OCI-LY7 (cell line): ENCODE data around the gene POU2AF1. TPM values are rescaled to one million over a fixed set of nuclear protein-coding genes. Genes with fewer than 3 reads are reported as not detected.
A peak's percentile ranks its signal among the peaks of the same experiment; 100 is the strongest.

Source experiments
- BruUV-seq: library from RNA; stranded (reverse); fragments of 400-500 nt; replicated peaks from 2 replicates; lab custom pipeline; 2021; lab: Mats Ljungman, UMichigan
- CTCF ChIA-PET: fragments of 300-600 bp; sonication (Branson Sonifier 250); formaldehyde crosslinking; loops from one replicate; lab custom pipeline; 2022; ENCODE audit warnings: antibody characterized with exemption; ENCODE audit not compliant: unreplicated experiment; lab: Charles Lee
- POLR2A ChIA-PET: fragments of 300-600 bp; sonication (Branson Sonifier 250); formaldehyde crosslinking; loops from one replicate; lab custom pipeline; 2022; ENCODE audit warnings: antibody characterized with exemption; lab: Charles Lee
- DNase-seq: peaks from one replicate; pipeline ENCODE4 v3.0.0-alpha.2; 2015; ENCODE audit warnings: low spot score
- H2AFZ ChIP-seq: fragments of 200-600 bp; sonication (generic), shearing (Covaris generic); 2 replicates; pipeline ENCODE4 v1.6.1; 2014; ENCODE audit warnings: mild to moderate bottlenecking, antibody characterized with exemption, low read length, moderate library complexity
- H3K27ac ChIP-seq: fragments of 200-600 bp; sonication (generic); 2 replicates; pipeline ENCODE4 v1.5.1; 2014; ENCODE audit warnings: mixed run types, low read depth, mild to moderate bottlenecking, moderate library complexity, low read length, inconsistent platforms; ENCODE audit not compliant: poor library complexity, severe bottlenecking
- H3K36me3 ChIP-seq: fragments of 200-600 bp; sonication (generic); 2 replicates; pipeline ENCODE4 v1.6.1; 2014; ENCODE audit warnings: mild to moderate bottlenecking, antibody characterized with exemption, low read length, moderate library complexity, mixed read lengths; ENCODE audit not compliant: insufficient read depth
- H3K4me1 ChIP-seq: fragments of 200-600 bp; sonication (generic); 2 replicates; pipeline ENCODE4 v1.5.1; 2014; ENCODE audit warnings: mild to moderate bottlenecking, low read length; ENCODE audit not compliant: insufficient read depth, poor library complexity, severe bottlenecking
- H3K4me2 ChIP-seq: fragments of 200-600 bp; sonication (generic); 2 replicates; pipeline ENCODE4 v1.6.1; 2014; ENCODE audit warnings: mild to moderate bottlenecking, low read length
- H3K4me3 ChIP-seq: fragments of 200-600 bp; sonication (generic); 2 replicates; pipeline ENCODE4 v1.5.1; 2014; ENCODE audit warnings: mild to moderate bottlenecking, low read depth, low read length; ENCODE audit not compliant: poor library complexity, severe bottlenecking
- H3K79me2 ChIP-seq: fragments of 200-600 bp; sonication (generic); 2 replicates; pipeline ENCODE4 v1.6.1; 2016; ENCODE audit warnings: low read depth, mild to moderate bottlenecking, low read length, moderate library complexity, mixed read lengths; ENCODE audit not compliant: insufficient read depth
- H3K9me2 ChIP-seq: fragments of 200-600 bp; sonication (generic); 2 replicates; pipeline ENCODE4 v1.6.1; 2016; ENCODE audit warnings: mild to moderate bottlenecking, low read length, mixed read lengths; ENCODE audit not compliant: insufficient read depth
- H3K9me3 ChIP-seq: fragments of 200-600 bp; sonication (generic); 2 replicates; pipeline ENCODE4 v1.6.1; 2014; ENCODE audit warnings: mild to moderate bottlenecking, mixed run types, low read length, mixed read lengths
- H4K20me1 ChIP-seq: fragments of 200-600 bp; sonication (generic); 2 replicates; pipeline ENCODE4 v1.6.1; 2014; ENCODE audit warnings: mild to moderate bottlenecking, antibody characterized with exemption, low read length, moderate library complexity, mixed read lengths; ENCODE audit not compliant: insufficient read depth
- EZH2phosphoT487 ChIP-seq: fragments of 200-600 bp; sonication (generic); IDR thresholded peaks from 2 replicates; pipeline ENCODE4 v1.6.1; 2018; ENCODE audit warnings: low read depth, borderline replicate concordance, mild to moderate bottlenecking, mixed run types, antibody characterized with exemption, low read length, moderate library complexity, mixed read lengths
- intact Hi-C: fragments of 100-400 bp; cut with micrococcal nuclease; formaldehyde crosslinking; loops from one replicate; pipeline ENCODE4 v1.10.0; 2022; ENCODE audit not compliant: unreplicated experiment
- total RNA-seq, 2 experiments: library from RNA; depleted of rRNA in 1 of 2; stranded (reverse); fragments of >200 nt in 1 of 2; shearing (Covaris generic) in 1 of 2; gene quantifications; 2 replicates each; pipeline ENCODE4 v1.2.3, GENCODE V29; 2014 to 2022
- TF ChIP-seq, protein P1 (sequence below): fragments of 200-600 bp; sonication (generic); conservative IDR thresholded peaks from 2 replicates; pipeline ENCODE4 v1.5.1; 2014; ENCODE audit warnings: mild to moderate bottlenecking, antibody characterized with exemption, low read length, moderate library complexity, mixed read lengths

The POU2AF1 gene
- total RNA-seq, 2 experiments from 2014 or later = 86.1 to 285 TPM

DNA sequence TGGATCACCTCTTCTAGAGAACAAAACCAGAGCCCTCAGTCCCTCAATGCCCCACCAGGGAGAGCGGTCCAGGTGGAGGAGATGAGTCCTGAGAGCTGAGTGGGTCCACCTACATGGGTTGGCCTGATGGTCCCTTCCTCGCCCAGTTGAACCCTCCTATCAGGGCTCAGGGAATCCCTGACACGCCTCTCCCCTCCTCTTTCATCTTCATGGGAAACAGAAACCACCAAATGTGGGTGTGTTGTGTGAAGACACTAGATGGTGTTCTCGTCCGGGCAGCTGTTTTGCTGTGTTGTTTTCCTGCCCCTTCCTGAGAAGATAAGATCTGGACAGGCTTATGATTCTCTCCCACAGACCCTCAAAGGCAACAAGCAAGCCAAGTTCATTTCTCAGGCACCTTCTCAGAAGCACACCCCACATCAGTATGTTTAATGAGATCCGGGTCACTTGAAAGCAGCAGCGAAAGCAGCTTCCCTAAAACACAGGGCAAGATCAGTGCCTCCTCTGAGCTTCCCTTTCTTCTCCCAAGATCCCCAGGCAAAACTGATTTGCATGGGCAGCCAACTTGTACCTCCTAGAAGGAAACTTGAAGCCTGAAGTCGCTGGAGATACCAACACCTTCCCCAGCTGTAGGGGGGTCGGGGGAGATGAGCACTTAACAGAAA lies 35.3 kb upstream of the POU2AF1 start:
- peak overlapping the region; percentile 4; the same call in 1 of the 2 replicates for H2AFZ ChIP-seq
- BruUV-seq = TSS peak; percentile 44
- peak overlapping the region; percentile 97 for H3K27ac ChIP-seq
- H4K20me1 ChIP-seq = no peaks in the 10 kb centered on the region; the same call in 1 of the 2 replicates
- no peaks in the 10 kb centered on the region for H3K9me3 ChIP-seq
- no peak for TF ChIP-seq EZH2phosphoT487
- TF ChIP-seq, protein P1, sequence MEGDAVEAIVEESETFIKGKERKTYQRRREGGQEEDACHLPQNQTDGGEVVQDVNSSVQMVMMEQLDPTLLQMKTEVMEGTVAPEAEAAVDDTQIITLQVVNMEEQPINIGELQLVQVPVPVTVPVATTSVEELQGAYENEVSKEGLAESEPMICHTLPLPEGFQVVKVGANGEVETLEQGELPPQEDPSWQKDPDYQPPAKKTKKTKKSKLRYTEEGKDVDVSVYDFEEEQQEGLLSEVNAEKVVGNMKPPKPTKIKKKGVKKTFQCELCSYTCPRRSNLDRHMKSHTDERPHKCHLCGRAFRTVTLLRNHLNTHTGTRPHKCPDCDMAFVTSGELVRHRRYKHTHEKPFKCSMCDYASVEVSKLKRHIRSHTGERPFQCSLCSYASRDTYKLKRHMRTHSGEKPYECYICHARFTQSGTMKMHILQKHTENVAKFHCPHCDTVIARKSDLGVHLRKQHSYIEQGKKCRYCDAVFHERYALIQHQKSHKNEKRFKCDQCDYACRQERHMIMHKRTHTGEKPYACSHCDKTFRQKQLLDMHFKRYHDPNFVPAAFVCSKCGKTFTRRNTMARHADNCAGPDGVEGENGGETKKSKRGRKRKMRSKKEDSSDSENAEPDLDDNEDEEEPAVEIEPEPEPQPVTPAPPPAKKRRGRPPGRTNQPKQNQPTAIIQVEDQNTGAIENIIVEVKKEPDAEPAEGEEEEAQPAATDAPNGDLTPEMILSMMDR = no peak; the same call in 1 of the 2 replicates
- no peaks in the 10 kb centered on the region for H3K36me3 ChIP-seq
- no peaks in the 10 kb centered on the region; the same call in 1 of the 2 replicates for H3K79me2 ChIP-seq
- peak overlapping the region; percentile 51 for H3K4me3 ChIP-seq
- ChIA-PET CTCF (interaction anchor here (1.8 kb wide), 1 partner anchor 15 kb away, joined by 6 read pairs; no protein-coding TSS in a partner anchor), POLR2A (interaction anchor here (0.6 to 17.9 kb wide), 7 partner anchors 17 to 1123 kb away, joined by 3 to 577 read pairs (median 37); partner anchors contain the start of gene POU2AF1)
- no peaks in the 10 kb centered on the region for H3K9me2 ChIP-seq
- peaks cover 99% of the 10 kb centered on the region for H3K4me1 ChIP-seq
- DNase-seq = peak; percentile 86
- intact Hi-C loops = no loop called here
- peak overlapping the region; percentile 90 for H3K4me2 ChIP-seq

DNA sequence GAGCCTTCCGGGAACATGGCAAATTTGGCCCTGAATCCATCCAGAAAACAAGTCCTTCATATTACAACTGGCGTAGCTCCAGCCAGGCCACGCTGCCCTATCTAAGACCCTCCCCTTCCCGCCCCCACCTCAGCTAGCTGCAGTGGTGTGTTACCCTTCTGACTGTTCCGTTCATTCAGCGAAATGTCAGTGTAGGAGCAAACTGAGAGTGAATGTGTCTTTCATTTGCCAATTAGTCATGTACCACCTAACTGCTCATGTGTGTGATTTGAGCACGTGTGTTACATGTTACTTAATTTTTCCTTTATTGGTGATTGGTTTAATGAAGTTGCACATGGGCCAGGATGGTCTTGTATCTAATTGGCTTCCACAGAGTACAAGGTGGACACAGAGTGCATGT lies 34.8 kb upstream of the POU2AF1 start:
- Histone ChIP-seq H3K4me3 (peak overlapping the region; percentile 51), H4K20me1 (no peaks in the 10 kb centered on the region; the same call in 1 of the 2 replicates), H3K9me2 (no peaks in the 10 kb centered on the region), H3K27ac (peak overlapping the region; percentile 97), H3K4me1 (peaks cover 99% of the 10 kb centered on the region), H2AFZ (peak overlapping the region; percentile 4; the same call in 1 of the 2 replicates), H3K79me2 (no peaks in the 10 kb centered on the region; the same call in 1 of the 2 replicates), H3K36me3 (no peaks in the 10 kb centered on the region), H3K4me2 (peak overlapping the region; percentile 90), H3K9me3 (no peaks in the 10 kb centered on the region)
- intact Hi-C loops = no loop called here
- CTCF ChIA-PET = interaction anchor here (1.8 kb wide), 1 partner anchor 15 kb away, joined by 6 read pairs; no protein-coding TSS in a partner anchor
- POLR2A ChIA-PET = interaction anchor here (4.8 to 17.9 kb wide), 4 partner anchors 16 to 46 kb away, joined by 37 to 577 read pairs (median 155); partner anchors contain the start of gene POU2AF1
- no TSS peak for BruUV-seq
- no peak for DNase-seq
- TF ChIP-seq EZH2phosphoT487 = no peak
- TF ChIP-seq, protein P1 = no peak
